ENCODE measurements around the gene AGPAT4. TPM values are rescaled to one million over a fixed set of nuclear protein-coding genes. Genes with fewer than 3 reads are reported as not detected.

The AGPAT4 gene
- total and polyA plus RNA-seq, 2 donors (not counting 3 experiments of a cell fraction or from before 2014, with no cell fraction given) = 10.2 to 15.2 TPM

- no peak for TF ChIP-seq EZH2 (IDR thresholded peaks at IDR 0.05; ENCODE audit: borderline replicate concordance, low read depth, low read length, severe bottlenecking)
- TF ChIP-seq CTCF (IDR thresholded peaks at IDR 0.05; ENCODE audit: extremely low read depth in 1 of 2, insufficient read depth in 1 of 2, low read depth in 1 of 2, low read length in 2 of 2) = no peak
- TF ChIP-seq GATA2 (IDR thresholded peaks at IDR 0.05; ENCODE audit: insufficient read depth, insufficient read length, low read depth, low read length) = no peak
- no peak for TF ChIP-seq POLR2A (IDR thresholded peaks at IDR 0.05; ENCODE audit: low read depth, low read length)
- no peak for TF ChIP-seq JUN (IDR thresholded peaks at IDR 0.05; ENCODE audit: borderline replicate concordance, insufficient read depth, insufficient read length, low read depth)
- no peak for TF ChIP-seq FOS (IDR thresholded peaks at IDR 0.05; ENCODE audit: borderline replicate concordance, insufficient read depth, low read length)
- no peak for TF ChIP-seq MYC (IDR thresholded peaks at IDR 0.05; ENCODE audit: low read depth, low read length)
- no peak for TF ChIP-seq MAX (IDR thresholded peaks at IDR 0.05; ENCODE audit: insufficient read depth, insufficient read length)
- no peak for TF ChIP-seq POLR2AphosphoS5 (IDR thresholded peaks at IDR 0.05; ENCODE audit: insufficient read depth, low read depth, low read length)
- Histone ChIP-seq H3K9me1 (replicated peaks; ENCODE audit: control insufficient read depth, extremely low read depth, insufficient read depth, low read length) (no peaks in the 10 kb centered on the region), H3K27ac (ENCODE audit: insufficient read depth, low read depth, low read length) (no peak overlapping the region), H3K36me3 (ENCODE audit: control insufficient read depth in 2 of 2, extremely low read depth in 1 of 2, insufficient read depth in 2 of 2, low read length in 2 of 2) (peaks cover 0 to 4% of the 10 kb centered on the region in 2 experiments), H4K20me1 (replicated peaks; ENCODE audit: control insufficient read depth, extremely low read depth, insufficient read depth, low read length) (no peaks in the 10 kb centered on the region), H3K9me3 (replicated peaks; ENCODE audit: control insufficient read depth, insufficient read depth, low read length) (no peaks in the 10 kb centered on the region), H3K4me2 (ENCODE audit: insufficient read depth, low read length) (no peak overlapping the region), H3K4me3 (replicated peaks in 1 of 3; ENCODE audit: insufficient read depth in 1 of 3, low read depth in 1 of 3, low read length in 3 of 3) (no peak overlapping the region), H2AFZ (ENCODE audit: low read depth, low read length) (no peak overlapping the region), H3K9ac (replicated peaks; ENCODE audit: extremely low read depth, insufficient read depth, low read length) (no peak overlapping the region), H3K79me2 (ENCODE audit: control insufficient read depth, insufficient read depth, low read length) (no peaks in the 10 kb centered on the region), H3K27me3 (ENCODE audit: control insufficient read depth in 2 of 2, insufficient read depth in 2 of 2, low read length in 2 of 2) (no peaks in the 10 kb centered on the region), H3K4me1 (ENCODE audit: control insufficient read depth, extremely low read depth, insufficient read depth, low read length) (peaks cover 11% of the 10 kb centered on the region)
- CTCF ChIA-PET = interaction anchor here (1.1 kb wide), 2 partner anchors 65 to 207 kb away, joined by 3 read pairs; no protein-coding TSS in a partner anchor
- intact Hi-C loops (cut with micrococcal nuclease) (no loop called here), dilution Hi-C loops (cut with MboI; ENCODE audit: extremely low pct_ligation_motif_present, low sequenced_read_pairs) (no loop called here)
- FAIRE-seq (no peak), DNase-seq (ENCODE audit: low read depth, low spot score) (no peak)
- BruUV-seq (replicated peaks) = no TSS peak
- POLR2A ChIA-PET = no interaction called here
These were observed 109.7 kb downstream of the AGPAT4 start for GRCh38 chr6:161164182-161164625.
